ENCODE data around the gene HSPA4. TPM values are rescaled to one million over a fixed set of nuclear protein-coding genes. Genes with fewer than 3 reads are reported as not detected.
A peak's percentile ranks its signal among the peaks of the same experiment; 100 is the strongest.
"Not testable (repeated sequence)": the region's sequence is repeated elsewhere in the genome, so short reads cannot be mapped to it uniquely, and the experiment has no call there.

HSPA4 gene
- polyA plus RNA-seq, 1 donor = 68.3 TPM

DNA sequence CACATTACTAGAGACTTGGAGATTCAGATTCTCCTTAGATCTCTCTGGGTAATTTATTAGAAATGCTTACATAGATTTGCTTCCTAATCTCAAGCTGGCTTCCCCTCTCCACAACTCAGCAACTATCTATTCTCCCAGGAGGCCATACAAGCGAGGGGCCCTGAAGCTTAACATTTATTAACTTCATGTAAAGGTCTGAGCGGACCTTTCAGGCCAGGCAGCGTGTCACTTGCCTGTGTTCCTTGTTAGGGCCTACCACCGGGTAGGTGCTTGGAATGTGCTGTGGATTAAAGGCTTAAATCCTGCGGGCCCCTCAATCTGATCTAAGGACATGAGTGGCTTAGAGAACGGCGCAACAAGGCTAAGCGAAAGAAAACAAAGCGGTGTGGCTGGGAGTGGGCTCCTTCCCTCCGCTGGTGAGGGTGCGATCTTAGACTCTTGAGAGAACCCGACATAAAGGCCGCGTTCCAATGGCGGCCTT, 712 bp upstream of the HSPA4 start:
- no peak for DNase-seq

DNA sequence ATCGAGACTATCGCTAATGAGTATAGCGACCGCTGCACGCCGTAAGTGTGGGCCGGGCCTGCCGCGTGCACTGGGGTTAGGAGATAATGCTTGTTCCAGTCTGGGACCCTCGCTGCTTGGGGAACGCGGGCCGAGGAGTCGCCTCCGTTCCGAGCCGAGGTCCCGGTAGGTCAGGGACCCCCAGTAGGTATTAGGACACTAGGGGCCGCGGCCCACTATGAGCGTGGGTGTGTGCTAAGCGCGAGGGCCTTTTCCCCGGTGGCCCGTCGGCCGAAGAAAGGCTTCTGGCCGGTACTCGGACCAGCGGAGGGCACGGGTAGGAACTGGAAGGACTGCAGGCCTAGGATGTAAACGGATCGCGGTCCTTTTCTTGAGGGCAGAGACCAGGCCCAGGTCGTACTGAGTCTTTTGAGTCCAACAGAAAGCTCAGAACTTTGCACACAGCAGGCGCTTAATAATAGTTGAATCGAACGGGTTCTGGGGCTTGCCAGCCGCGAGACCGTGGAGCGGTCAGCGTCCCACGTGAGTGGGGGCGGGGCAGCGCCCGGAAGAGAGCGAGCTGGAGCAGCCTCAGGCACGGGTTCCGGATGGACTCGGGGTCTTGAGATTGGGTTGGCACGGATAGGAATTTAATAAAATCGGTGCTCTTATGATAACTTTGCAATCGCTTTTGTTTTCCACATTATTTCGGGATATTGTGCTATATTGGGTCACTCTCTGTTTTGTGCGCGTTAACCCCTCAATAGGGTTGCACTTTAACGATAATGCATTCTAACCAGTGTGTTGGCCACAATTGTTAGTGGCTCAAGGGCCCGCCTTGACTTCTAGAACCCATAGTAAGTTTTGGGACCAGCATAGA, 733 bp downstream of the HSPA4 start:
- DNase-seq = peak; percentile 58

DNA sequence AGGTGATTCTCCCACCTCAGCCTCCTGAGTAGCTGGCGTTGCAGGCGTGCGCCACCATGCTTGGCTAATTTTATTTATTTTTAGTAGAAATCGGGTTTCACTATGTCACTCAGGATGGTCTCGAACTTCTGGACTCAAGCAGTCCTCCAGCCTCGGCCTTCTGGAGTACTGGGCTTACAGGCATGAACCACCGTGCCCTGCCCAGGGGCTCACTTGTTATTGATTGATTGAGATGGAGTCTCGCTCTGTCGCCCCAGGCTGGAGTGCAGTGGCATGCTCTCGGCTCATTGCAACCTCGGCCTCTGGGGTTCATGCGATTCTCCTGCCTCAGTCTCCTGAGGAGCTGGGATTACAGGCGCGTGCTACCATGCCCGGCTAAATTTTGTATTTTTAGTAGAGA, 1.6 kb downstream of the HSPA4 start:
- no peak for DNase-seq

DNA sequence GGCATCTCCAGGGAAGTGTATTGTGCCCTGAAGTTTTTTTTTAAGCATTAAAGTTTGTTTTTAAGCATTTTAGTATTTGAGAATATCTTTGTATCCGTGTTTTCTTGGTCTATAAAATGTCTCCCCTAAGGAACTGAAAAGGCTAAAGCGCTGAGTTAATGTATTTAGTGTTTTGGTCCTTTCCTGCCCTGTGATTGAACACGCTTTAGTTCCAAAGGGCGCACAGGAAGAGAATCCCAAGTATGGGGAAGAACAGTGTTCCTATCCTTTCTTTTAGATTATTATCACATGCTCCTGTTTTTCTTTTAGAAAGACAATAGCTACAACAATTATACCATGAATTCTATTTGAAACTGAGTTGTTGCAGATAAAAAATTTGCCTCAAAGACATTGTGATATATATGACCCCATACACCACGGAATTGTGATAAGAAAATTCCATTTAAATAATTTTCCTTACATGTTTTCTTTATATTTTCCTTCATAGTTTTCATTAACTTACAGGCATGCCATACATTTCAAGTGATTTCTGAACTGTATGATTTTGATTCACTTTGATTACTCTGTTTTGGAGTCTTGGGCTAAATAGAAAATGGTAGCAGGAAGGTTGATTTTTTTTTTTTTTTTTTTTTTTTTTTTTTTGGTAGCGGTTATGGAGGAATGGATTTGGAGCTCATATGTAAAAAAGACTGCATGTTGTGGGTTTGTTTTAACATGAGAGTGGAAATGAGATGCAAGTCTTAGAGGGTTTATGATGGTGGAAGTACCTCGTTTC, 3.1 kb downstream of the HSPA4 start:
- no peak for DNase-seq

DNA sequence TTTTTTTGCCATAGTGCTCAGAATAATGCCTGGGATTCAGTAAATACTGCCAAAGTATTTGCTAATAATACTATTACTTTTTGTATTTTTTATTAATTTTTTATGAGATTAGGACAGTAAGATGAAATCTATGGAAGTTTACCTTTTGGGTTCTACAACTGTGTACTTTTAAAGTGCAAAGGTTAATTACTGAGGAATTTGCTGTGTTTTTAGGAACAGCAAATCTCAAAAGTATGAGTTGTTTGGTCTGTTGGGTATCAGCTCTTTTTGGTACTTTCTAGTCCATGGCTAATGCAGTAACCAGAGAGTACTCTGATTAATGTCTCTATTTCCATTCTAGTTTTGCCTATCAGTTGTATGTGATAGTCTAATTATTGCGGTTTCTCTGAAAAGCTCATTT, 5.1 kb downstream of the HSPA4 start:
- no peak for DNase-seq

DNA sequence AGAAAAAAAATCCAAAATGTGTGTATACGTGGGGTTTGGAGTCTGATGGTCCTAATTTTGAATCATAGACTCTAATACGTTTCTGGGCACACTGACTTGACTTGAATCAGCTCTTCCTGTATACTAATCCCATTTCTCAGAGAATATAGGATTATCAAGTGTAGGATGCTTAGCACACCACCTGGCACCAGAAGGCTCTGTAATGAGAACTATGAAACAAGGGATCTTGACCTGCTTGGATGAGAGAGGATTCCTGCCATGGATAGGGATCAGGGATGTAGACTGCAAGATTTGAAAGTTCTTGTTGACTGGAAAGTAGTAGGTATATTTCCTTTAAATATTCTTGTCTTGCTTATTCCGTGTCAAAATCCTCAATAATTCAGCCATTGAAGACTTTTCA, 7.8 kb downstream of the HSPA4 start:
- DNase-seq = no peak

DNA sequence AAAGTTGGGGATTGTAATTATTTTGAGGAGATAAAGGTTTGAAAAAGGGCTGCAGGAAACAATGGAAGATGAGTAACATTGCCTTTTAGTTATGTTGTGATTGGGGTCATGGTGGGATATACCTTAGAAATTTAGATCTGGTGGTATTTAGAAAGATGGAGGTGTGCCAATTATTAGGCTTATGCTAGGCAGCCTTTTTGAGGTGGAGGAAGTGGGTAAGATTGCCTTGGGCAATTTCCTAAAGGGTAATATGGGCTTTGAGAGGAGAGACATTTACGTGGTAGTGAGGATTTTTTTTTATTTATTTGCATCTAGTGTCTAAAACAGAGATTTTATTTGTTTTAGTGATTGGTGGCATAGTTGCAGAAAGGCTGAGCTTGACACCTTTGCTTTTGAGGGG, 10.5 kb downstream of the HSPA4 start:
- DNase-seq = no peak

DNA sequence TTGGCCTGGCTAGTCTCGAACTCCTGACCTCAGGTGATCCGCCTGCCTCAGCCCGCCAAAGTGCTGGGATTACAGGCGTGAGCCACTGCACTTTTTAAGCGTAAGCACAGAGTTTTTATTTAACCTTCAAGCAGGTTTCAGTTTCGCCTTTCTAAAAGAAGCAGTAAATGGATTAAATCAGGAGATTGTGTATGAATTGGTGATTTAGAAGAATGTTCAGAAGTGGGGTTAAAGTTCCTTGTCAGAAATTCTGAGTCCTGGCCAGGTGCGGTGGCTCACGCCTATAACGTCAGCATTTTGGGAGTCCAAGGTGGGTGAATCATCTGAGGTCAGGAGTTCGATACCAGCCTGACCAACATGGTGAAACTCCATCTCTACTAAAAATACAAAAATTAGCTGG, 12.2 kb downstream of the HSPA4 start:
- DNase-seq = no peak

DNA sequence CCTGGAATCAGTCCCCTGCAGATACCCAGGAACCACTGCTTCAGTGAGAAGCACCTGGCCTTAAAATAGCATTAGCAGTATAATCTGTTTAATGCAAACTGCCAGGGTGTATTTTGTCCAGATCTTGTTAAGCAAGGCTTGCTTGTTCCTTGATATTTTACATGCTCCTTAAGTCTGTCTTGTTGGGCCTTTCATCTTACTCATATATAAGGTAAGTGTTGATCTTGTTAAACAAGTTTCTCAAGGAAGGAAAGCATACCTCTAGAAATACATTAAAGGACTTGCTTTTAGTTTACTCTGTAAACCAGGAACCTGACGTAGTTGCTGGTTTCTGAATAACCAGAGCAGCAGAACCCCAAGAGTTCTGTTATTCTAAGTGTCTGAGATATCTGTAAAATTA, 13.7 kb downstream of the HSPA4 start:
- no peak for DNase-seq

DNA sequence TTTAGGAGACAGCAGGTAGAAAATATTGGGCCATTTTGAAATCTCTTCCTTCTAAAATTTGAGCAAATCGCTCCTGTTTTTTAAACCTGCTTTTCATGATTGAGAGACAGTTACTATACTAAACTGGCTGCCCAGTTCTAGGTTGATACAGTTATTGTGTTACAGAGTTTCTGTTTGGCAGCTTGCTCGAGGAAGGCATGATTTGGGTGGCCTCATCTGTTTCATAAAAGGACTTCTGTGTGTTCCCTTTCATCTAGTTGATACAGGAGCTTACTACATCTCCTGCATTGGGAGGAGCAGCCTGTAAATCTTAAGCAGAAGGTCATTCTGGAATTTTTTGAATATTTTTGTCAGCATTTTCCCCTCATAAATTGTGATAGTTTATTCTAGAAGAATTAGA, 14.2 kb downstream of the HSPA4 start:
- DNase-seq = no peak

DNA sequence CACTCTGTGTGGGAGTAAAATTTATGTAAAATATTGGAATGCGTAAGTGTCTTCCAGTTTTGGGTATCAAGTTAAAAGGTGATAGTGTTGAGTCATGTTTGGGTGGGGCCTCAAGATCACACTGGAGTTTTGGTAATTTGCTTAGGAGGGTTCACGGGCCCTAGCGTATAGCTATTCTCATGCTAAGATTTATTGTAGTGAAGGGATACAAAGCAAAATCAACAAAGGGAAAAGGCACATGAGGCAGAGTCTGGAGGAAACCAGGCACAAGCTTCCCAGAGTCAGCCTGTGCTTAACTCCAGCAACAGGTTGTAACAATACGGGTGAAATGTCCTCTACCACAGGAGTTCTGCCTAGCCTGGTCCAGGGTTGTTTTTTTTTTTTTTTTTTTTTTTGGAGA, 20.2 kb downstream of the HSPA4 start:
- DNase-seq = no peak

DNA sequence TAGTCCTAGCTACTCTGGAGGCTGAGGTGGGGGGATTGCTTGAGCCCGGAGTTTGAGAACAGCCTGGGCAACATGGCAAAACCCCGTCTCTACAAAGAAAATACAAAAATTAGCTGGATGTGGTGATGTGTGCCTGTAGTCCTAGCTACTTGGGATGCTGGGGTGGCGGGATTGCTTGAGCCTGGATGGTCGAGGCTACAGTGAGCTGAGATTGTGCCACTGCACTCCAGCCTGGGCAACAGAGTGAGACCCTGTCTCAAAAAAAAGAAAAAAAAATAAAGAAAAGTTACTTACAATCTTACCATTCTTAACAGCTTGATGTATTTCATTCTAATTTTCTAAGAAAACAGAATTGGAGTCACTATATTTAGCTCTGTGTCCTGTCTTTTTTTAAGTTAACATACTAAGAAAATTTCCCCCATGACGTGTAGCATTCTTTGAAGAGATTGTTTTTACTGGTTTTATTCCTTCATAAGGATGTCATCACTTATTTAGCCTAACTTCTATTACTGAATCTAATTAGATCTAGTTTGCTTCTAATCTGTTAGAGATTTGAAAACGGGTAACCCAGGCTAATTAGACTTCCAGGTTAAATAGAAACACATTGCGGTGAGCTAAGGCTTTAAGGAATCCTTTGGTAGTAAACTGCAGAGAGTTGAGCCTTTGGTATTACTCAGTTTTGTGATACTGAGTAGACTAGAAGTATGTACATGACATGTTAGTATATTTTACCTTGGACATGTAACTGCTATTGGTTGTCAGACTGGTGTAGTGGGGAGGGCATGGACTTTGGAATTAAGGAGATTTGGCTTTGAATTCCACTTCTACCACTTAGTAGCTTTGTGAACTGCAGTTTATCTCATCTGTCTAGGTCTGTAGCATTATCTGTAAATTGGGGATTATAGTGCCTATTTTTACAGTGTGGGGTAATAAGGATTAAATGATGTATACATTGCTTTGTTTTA, 24.0 kb downstream of the HSPA4 start:
- no peak for DNase-seq

DNA sequence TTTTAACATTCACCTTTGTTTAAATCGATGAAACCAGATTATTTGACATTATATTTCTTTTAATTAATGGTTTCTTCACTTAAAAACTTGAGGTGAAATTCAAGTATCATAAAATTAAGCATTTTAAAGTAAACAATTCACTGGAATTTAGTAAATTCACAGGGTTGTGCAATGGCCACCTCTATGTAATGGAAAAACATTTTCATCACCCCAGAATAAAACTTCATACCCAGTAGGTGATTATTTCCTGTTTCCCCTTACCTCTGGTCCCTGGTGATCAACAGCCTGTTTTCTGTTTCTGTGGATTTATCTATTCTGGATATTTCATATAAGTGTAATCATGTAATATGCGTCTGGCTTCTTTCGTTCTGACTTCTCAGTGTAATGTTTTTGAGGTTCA, 27.2 kb downstream of the HSPA4 start:
- DNase-seq = no peak

DNA sequence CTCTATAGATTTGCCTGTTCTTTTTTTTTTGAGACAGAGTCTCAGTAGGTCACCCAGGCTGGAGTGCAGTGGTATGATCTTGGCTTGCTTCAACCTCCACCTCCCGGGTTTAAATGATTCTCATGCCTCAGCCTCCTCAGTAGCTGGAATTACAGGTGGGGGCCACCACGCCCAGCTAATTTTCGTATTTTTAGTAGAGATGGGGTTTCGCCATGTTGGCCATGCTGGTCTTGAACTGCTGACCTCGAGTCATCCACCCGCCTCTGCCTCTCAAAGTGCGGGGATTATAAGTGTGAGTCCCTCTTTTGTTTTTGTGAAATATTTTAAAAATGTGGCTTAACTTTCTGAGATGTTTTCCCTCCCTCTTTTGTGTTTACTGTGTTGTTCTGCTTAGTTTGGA, 29.2 kb downstream of the HSPA4 start:
- no peak for DNase-seq

DNA sequence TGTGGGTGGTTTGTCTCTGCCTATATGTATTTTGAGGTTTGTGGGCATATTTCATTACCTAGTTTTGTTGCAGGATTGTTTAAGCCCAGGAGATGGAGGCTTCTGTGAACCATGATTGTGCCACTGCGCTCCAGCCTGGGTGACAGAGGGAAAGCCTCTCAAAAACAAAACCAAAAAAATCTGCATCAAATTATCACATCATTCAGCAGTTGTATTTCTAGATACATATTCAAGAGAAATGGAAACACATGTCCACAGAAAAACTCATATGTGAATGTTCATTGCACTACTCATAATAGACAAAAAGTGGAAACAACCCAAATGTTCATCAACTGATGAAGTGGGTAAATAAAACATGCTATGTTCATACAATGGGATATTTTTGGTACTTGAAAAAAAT, 29.9 kb downstream of the HSPA4 start:
- no peak for DNase-seq

DNA sequence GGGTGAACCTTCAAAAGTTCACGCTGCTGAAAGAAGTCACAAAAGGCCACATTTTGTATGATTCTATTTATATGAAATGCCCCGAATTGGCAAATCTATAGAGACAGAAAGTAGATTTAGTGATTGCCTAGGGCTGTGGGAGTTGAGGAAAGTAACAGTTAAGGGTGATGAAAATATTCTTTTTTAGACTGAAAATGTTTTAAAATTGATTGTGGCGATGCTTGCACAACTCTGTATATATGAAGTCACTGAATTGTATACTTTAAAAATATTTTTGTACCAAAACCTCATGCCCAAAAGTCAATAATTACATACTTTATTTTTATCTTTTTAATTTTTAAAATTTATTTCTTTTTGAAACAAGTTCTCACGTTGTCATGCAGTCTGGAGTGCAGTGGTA, 30.3 kb downstream of the HSPA4 start:
- no peak for DNase-seq

DNA sequence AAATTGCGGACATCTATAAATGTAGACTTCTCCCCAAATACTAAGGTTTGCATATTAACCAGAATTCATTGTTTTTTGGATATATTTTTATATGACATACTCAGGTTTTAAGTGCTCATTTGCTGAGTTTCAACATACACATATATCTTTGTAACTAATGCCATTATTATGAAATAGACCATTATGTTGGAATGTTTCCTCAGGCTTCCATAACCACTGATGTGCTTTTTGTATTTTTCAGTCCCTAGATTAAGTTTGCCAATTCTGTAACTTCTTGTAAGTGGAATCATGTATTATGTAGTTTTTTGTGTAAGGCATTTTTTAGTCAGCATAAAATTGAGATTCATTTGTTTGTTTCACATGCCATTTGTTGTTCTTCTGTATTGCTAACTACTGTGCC, 32.1 kb downstream of the HSPA4 start:
- no peak for DNase-seq

DNA sequence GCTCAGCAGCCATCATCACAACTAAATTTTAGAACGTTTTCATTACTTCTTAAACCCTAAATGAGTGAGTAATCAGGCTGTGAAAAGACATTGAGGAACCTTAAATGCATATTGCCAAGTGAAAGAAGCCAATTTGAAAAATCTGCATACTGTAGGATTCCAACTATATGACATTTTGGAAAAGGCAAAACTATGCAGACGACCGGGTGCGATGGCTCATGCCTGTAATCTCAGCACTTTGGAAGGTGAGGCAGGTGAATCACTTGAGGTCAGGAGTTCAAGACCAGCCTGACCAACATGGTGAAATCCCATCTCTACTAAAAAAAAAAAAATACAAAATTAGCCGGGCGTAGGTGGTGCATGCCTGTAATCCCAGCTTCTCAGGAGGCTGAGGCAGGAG, 33.4 kb downstream of the HSPA4 start:
- not testable (repeated sequence) for DNase-seq

DNA sequence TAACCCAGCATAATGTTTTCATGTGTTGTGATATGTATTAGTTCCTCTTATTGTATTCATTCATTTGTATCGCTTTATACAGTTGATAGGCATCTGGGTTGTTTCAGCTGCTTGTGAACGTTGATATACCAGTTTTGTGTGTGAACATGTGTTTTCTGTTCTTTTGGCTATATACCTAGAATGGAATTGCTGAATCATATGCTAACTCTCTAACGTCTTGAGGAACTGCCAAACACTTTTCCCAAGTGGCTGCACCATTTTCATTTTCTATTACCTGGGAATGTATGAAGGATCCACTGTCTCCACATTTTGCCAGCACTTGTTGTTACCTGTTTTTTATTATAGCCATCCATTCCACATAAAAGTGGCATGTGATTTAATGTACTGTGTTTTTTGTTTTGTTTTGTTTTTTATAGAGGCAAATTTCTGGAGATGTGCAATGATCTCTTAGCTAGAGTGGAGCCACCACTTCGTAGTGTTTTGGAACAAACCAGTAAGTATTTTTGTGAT, 34.6 kb downstream of the HSPA4 start:
- DNase-seq = no peak

DNA sequence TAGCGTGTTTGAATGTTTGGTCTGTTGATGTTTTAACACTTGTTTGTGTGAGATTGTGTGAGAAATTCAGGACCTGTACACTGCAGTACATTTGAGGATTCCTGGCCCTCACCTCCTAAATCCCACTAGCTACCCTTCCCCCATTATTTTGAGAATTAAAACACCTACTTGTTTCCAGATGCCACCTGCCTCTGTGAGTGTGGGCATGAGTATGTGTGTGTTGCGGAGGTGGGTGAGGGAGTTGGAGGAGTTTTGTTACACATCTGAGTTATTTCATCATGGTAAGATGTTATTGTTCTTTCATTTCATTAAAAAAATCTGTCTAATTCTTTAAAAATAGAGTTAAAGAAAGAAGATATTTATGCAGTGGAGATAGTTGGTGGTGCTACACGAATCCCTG, 36.3 kb downstream of the HSPA4 start:
- no peak for DNase-seq

DNA sequence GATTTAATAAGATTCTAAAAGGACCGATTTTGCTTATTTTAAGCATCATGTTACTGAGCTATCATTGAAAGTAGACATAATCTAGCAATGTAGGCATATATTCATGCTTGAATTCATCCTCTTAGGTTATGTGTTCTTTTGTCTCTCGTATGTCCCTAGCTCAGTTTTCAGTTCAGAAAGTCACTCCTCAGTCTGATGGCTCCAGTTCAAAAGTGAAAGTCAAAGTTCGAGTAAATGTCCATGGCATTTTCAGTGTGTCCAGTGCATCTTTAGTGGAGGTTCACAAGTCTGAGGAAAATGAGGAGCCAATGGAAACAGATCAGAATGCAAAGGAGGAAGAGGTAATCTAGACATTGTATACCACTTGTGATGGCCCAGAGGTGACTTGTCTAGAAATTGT, 39.2 kb downstream of the HSPA4 start:
- no peak for DNase-seq

DNA sequence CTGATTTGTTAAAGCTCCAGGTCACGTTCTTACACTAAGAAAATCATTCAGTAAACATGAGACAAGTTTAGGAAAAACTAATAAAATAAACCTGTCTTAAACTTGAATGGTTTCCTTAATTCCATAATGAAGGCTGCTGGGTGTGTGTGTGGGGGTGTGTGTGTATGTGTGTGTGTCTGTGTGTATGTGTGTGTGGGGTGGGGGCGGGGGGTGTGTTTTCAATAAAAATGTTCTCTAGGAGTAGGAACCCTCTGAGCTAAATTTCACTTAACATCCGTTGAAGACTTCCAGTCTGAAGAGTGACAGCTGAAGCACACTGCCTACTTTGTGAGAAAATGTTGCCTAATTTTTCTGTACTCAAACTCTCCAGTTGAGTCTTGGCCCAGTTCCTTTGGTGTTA, 54.5 kb downstream of the HSPA4 start:
- DNase-seq = no peak
